K562 (cell line): ENCODE measurements around the gene CACNA2D3. TPM values are rescaled to one million over a fixed set of nuclear protein-coding genes. Genes with fewer than 3 reads are reported as not detected.

ENCODE experiments used
- ATAC-seq: fragments of 200-7000 bp; cut with Tn5 transposase; 3 replicates; pipeline ENCODE4 v1.9.1; 2020; ENCODE audit warnings: moderate library complexity
- BruUV-seq: library from RNA; stranded (reverse); fragments of 400-500 nt; replicated peaks from 2 replicates; lab custom pipeline; 2021; lab: Mats Ljungman, UMichigan
- CTCF ChIA-PET: fragments of 300-600 bp; formaldehyde crosslinking; extraction: SDS; loops from one replicate; lab custom pipeline; 2021; ENCODE audit warnings: low intra/inter-chr PET ratio; lab: Yijun Ruan, JAX
- POLR2A ChIA-PET: fragments of 300-600, 350-650 bp; sonication (Branson Sonifier 250); formaldehyde crosslinking; extraction: SDS; loops from one replicate; lab custom pipeline; 2021; ENCODE audit warnings: antibody characterized with exemption, inconsistent platforms; lab: Yijun Ruan, JAX
- DNase-seq, 4 experiments: peaks; one replicate each; pipeline versions ENCODE4 v3.0.0 to v3.0.0-alpha.2; 2011 to 2018; ENCODE audit warnings: low spot score in 3 of 4, mixed read lengths in 3 of 4; ENCODE audit errors: extremely low read depth in 1 of 4
- FAIRE-seq: peaks from 2 replicates; lab custom pipeline; 2011; peaks lifted over from hg19 to GRCh38; lab: Jason Lieb, UNC
- H2AFZ ChIP-seq: 2 replicates; pipeline ENCODE4 v1.6.0; 2011; ENCODE audit warnings: low read depth, low read length, control low read depth, inconsistent platforms
- H3K27ac ChIP-seq: fragments of 200-600 bp; 3 replicates; pipeline ENCODE4 v1.8.0; 2011; ENCODE audit warnings: low read depth, mild to moderate bottlenecking, control low read depth, inconsistent platforms, low read length, moderate library complexity, mixed read lengths; ENCODE audit errors: extremely low read depth
- H3K27me3 ChIP-seq, 2 experiments: fragments of 300-600 bp in 1 of 2; 2 replicates in 1 of 2; 3 replicates in 1 of 2; pipeline versions ENCODE4 v1.6.0 to v1.8.0; 2011; ENCODE audit warnings: inconsistent platforms in 2 of 2, low read length in 2 of 2, mild to moderate bottlenecking in 1 of 2, mixed read lengths in 1 of 2, moderate library complexity in 1 of 2; ENCODE audit not compliant: control insufficient read depth in 2 of 2, insufficient read depth in 2 of 2
- H3K36me3 ChIP-seq: fragments of 300-600 bp; 3 replicates; pipeline ENCODE4 v1.8.0; 2011; ENCODE audit warnings: mild to moderate bottlenecking, low read length, inconsistent platforms; ENCODE audit not compliant: control insufficient read depth, insufficient read depth
- H3K4me1 ChIP-seq, 2 experiments: fragments of 200-600 bp in 1 of 2; replicated peaks in 1 of 2; 2 replicates in 1 of 2; 3 replicates in 1 of 2; pipeline versions ENCODE4 v1.5.1 to v1.8.0; 2011; ENCODE audit warnings: inconsistent platforms in 2 of 2, low read length in 2 of 2, mild to moderate bottlenecking in 1 of 2, mixed read lengths in 1 of 2, moderate library complexity in 1 of 2; ENCODE audit not compliant: control insufficient read depth in 2 of 2, insufficient read depth in 2 of 2
- H3K4me2 ChIP-seq: 2 replicates; pipeline ENCODE4 v1.6.1; 2011; ENCODE audit warnings: low read length, control low read depth, inconsistent platforms, mixed read lengths; ENCODE audit not compliant: insufficient read depth
- H3K4me3 ChIP-seq: fragments of 200-600 bp; sonication (generic), shearing (Covaris generic); 2 replicates; pipeline ENCODE4 v1.5.1; 2016; ENCODE audit warnings: control low read depth, inconsistent platforms
- H3K79me2 ChIP-seq: fragments of 200-600 bp; 3 replicates; pipeline ENCODE4 v1.8.0; 2011; ENCODE audit warnings: low read length, inconsistent platforms; ENCODE audit not compliant: control insufficient read depth, insufficient read depth
- H3K9ac ChIP-seq, 2 experiments: 2 replicates each; pipeline versions ENCODE4 v1.6.0 to v1.6.1; 2011; ENCODE audit warnings: low read depth in 2 of 2, low read length in 2 of 2, control low read depth in 1 of 2, inconsistent platforms in 1 of 2, mild to moderate bottlenecking in 1 of 2, mixed read lengths in 1 of 2; ENCODE audit not compliant: insufficient read depth in 1 of 2
- H3K9me1 ChIP-seq: one replicate; pipeline ENCODE4 v1.6.0; 2011; ENCODE audit warnings: inconsistent platforms, mild to moderate bottlenecking, low read length, moderate library complexity; ENCODE audit not compliant: control insufficient read depth, insufficient read depth
- H3K9me3 ChIP-seq: replicated peaks from 2 replicates; pipeline ENCODE4 v1.5.1; 2011; ENCODE audit warnings: low read depth, low read length, inconsistent platforms; ENCODE audit not compliant: control insufficient read depth, insufficient read depth
- H4K20me1 ChIP-seq: replicated peaks from 2 replicates; pipeline ENCODE4 v1.6.1; 2011; ENCODE audit warnings: low read length, inconsistent platforms, mixed read lengths; ENCODE audit not compliant: control insufficient read depth, insufficient read depth
- BRD4 ChIP-seq: fragments of 200-600 bp; sonication (generic); IDR thresholded peaks from 2 replicates; pipeline ENCODE4 v1.6.1; 2017; ENCODE audit warnings: inconsistent platforms
- CXXC5 ChIP-seq: fragments of 250-450 bp; sonication (Bioruptor Pico); IDR thresholded peaks from 2 replicates; pipeline ENCODE4 v1.8.0; 2022; ENCODE audit warnings: inconsistent platforms, mild to moderate bottlenecking, moderate library complexity
- EWSR1 ChIP-seq: fragments of 450-650 bp; IDR thresholded peaks from 2 replicates; pipeline ENCODE4 v1.6.1; 2018; ENCODE audit warnings: borderline replicate concordance, mild to moderate bottlenecking, low read depth, moderate library complexity; ENCODE audit not compliant: partially characterized antibody
- FOXK1 ChIP-seq: sonication (generic); formaldehyde crosslinking; IDR thresholded peaks from 2 replicates; pipeline ENCODE4 v1.8.0; 2022; ENCODE audit warnings: missing genetic modification reagents, mild to moderate bottlenecking, borderline replicate concordance
- FOXM1 ChIP-seq, 2 experiments: fragments of 450-650 bp in 1 of 2; sonication (generic) in 1 of 2; formaldehyde crosslinking in 1 of 2; IDR thresholded peaks; 2 replicates each; pipeline versions ENCODE4 v1.6.1 to v1.9.0; 2017 to 2022; ENCODE audit warnings: low read depth in 2 of 2, mild to moderate bottlenecking in 2 of 2, missing genetic modification reagents in 1 of 2, moderate library complexity in 1 of 2
- MCM7 ChIP-seq, 2 experiments: fragments of 450-650 bp; IDR thresholded peaks; 2 replicates each; pipeline ENCODE4 v1.6.1; 2016 to 2018
- MED1 ChIP-seq: sonication (generic); formaldehyde crosslinking; IDR thresholded peaks from 2 replicates; pipeline ENCODE4 v1.8.1; 2023; ENCODE audit warnings: missing genetic modification reagents, borderline replicate concordance
- NFE2L1 ChIP-seq: fragments of 450-650 bp; IDR thresholded peaks from 2 replicates; pipeline ENCODE4 v1.6.1; 2016; ENCODE audit warnings: missing genetic modification characterization, low read depth, mild to moderate bottlenecking, missing compliant biosample characterization, moderate library complexity, borderline replicate concordance
- PCBP2 ChIP-seq: fragments of 200-400 bp; formaldehyde crosslinking; IDR thresholded peaks from 2 replicates; pipeline ENCODE4 v1.6.1; 2018; ENCODE audit warnings: low read length, low read depth, mild to moderate bottlenecking, moderate library complexity; ENCODE audit not compliant: poor library complexity, severe bottlenecking
- PPARD ChIP-seq: fragments of 250-450 bp; sonication (Bioruptor Pico); IDR thresholded peaks from 2 replicates; pipeline ENCODE4 v1.8.0; 2022; ENCODE audit warnings: inconsistent platforms, mild to moderate bottlenecking, moderate library complexity
- RBM39 ChIP-seq: fragments of 200-400 bp; formaldehyde crosslinking; optimal IDR thresholded peaks from 2 replicates; pipeline ENCODE3; 2018; ENCODE audit warnings: low read depth, low read length
- RFX7 ChIP-seq: fragments of 250-450 bp; sonication (Bioruptor Pico); IDR thresholded peaks from 2 replicates; pipeline ENCODE4 v1.5.1; 2021; ENCODE audit warnings: mild to moderate bottlenecking
- RHOXF2B ChIP-seq: fragments of 250-450 bp; sonication (Bioruptor Pico); conservative IDR thresholded peaks from 2 replicates; pipeline ENCODE4 v1.5.1; 2021
- SIN3B ChIP-seq: fragments of 450-650 bp; IDR thresholded peaks from 2 replicates; pipeline ENCODE4 v1.6.1; 2017; ENCODE audit warnings: low read depth, mild to moderate bottlenecking, moderate library complexity
- SMAD1 ChIP-seq: fragments of 150-350 bp; IDR thresholded peaks from 2 replicates; pipeline ENCODE4 v1.6.1; 2014; ENCODE audit warnings: low read length, low read depth; ENCODE audit not compliant: partially characterized antibody
- ZFP36 ChIP-seq: fragments of 150-350 bp; IDR thresholded peaks from 2 replicates; pipeline ENCODE4 v1.6.1; 2018; ENCODE audit warnings: low read length, low read depth; ENCODE audit not compliant: partially characterized antibody
- ZNF165 ChIP-seq: fragments of 250-450 bp; sonication (Bioruptor Pico); IDR thresholded peaks from 2 replicates; pipeline ENCODE4 v1.4.0; 2020; ENCODE audit warnings: borderline replicate concordance
- ZNF507 ChIP-seq: conservative IDR thresholded peaks from 2 replicates; pipeline ENCODE4 v1.6.1; 2017; ENCODE audit warnings: missing genetic modification characterization, missing compliant biosample characterization
- ZNF717 ChIP-seq: fragments of 250-450 bp; sonication (Bioruptor Pico); IDR thresholded peaks from 2 replicates; pipeline ENCODE4 v1.5.0; 2021
- WGBS: fragments of 100-300 bp; shearing (Covaris generic); methylation state at CpG from one replicate; pipeline ENCODE4 v1.1.6; 2016; ENCODE audit warnings: low coverage, mixed read lengths; ENCODE audit not compliant: insufficient coverage; ENCODE audit errors: missing lambda C conversion rate; 5-methylcytosine and 5-hydroxymethylcytosine counted together
- in situ Hi-C: fragments of 300-500 bp; cut with MboI; formaldehyde crosslinking; loops from 4 replicates; pipeline ENCODE4 v1.15.0; 2018; ENCODE audit warnings: inconsistent platforms, mixed read lengths
- intact Hi-C: fragments of 100-400 bp; cut with micrococcal nuclease; formaldehyde crosslinking; loops from 2 replicates; pipeline ENCODE4 v1.14.2; 2022
- polyA plus RNA-seq, 8 experiments: library from polyadenylated mRNA; depleted of rRNA in 4 of 8; stranded (reverse) in 5 of 8; unstranded in 3 of 8; fragments of >200 nt; fragmentation: Nextera tagmentation in 2 of 8; fragmentation: Illumina TruSeq in 1 of 8; extraction: Ambion mirVana in 2 of 8; extraction: Trizol in 1 of 8; gene quantifications; 2 replicates each; pipeline versions ENCODE4 v1.2.1 to v1.2.3, GENCODE V29; 2011 to 2014; ENCODE audit warnings: inconsistent platforms in 1 of 8, missing spikeins in 1 of 8
- total RNA-seq, 7 experiments: library from RNA; depleted of rRNA in 6 of 7; stranded (reverse); fragments of >200 nt in 6 of 7; fragmentation: Illumina TruSeq in 2 of 7; extraction: Trizol in 2 of 7; gene quantifications; 2 replicates each; pipeline versions ENCODE4 v1.2.1 to v1.2.3, GENCODE V29; 2011 to 2021; ENCODE audit warnings: low replicate concordance in 1 of 7

The CACNA2D3 gene
- total and polyA plus RNA-seq, 9 of the 15 experiments (the other 6 are each of a cell fraction or from before 2014, with no cell fraction given), result 0.01 TPM; not detected in 8

DNA sequence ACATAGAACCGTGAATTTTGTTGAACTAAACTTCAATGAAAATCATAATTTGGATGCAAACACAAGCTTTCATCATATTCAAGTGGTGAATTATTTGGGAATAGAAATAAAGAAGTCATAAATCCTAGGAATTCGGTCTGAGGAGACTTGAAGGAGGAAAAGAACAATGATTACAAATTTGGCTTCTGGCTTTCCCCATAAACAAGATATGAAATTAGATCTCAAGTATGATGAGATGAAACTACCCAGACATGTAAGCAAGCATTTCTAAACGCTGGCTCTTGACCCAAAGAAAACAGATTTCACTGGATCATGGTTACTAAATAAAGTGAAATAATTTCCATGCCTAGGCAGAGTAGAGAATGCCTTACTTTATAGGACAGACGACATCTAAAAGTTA lies 952.4 kb downstream of the CACNA2D3 start:
- no peak for FAIRE-seq
- no peaks in the 10 kb centered on the region for H3K4me1 ChIP-seq

DNA sequence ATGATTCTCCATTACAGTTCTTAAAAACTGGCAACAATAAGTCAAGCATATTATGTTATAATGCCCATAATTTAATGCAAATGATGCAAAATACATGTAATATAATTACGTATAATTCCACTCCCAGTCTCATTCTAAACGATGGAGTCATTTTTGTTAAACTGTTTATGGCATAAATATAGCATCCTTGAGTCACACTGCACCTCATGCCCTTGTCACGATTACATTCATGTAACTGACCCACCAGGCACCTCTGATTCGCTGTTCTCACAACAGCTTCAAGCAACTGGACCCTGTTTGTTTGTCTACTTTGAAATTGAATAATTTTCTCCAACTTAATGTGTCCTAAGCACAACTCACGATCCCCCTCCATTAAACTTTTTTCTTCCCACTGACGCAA lies 953.5 kb downstream of the CACNA2D3 start:
- no peak overlapping the region for H3K4me3 ChIP-seq
- POLR2A ChIA-PET, result interaction anchor here (0.8 kb wide), 1 partner anchor 54 kb away, joined by 4 read pairs; no protein-coding TSS in a partner anchor
- intact Hi-C loops, result no loop called here
- H3K4me1 ChIP-seq, result no peaks in the 10 kb centered on the region
- no peaks in the 10 kb centered on the region for H3K9me3 ChIP-seq
- ATAC-seq (no peak), DNase-seq (no peak), FAIRE-seq (no peak)
- no TSS peak for BruUV-seq
- no peaks in the 10 kb centered on the region for H3K79me2 ChIP-seq
- CTCF ChIA-PET, result no interaction called here
- H2AFZ ChIP-seq, result no peak overlapping the region
- peaks cover 0 to 4% of the 10 kb centered on the region in 2 experiments; a peak in 1 of 5 replicates for H3K27me3 ChIP-seq
- no peak overlapping the region for H3K27ac ChIP-seq
- TF ChIP-seq CXXC5 (CRISPR knock-in tag) (no peak), FOXK1 (CRISPR knock-in tag) (no peak), EWSR1 (no peak), SIN3B (no peak), ZNF507 (no peak), MED1 (CRISPR knock-in tag) (no peak), RHOXF2B (CRISPR knock-in tag) (no peak), FOXM1 (IDR thresholded peaks at IDR 0.05; ENCODE audit: low read depth) (no peak), FOXM1 (CRISPR knock-in tag; IDR thresholded peaks at IDR 0.05; ENCODE audit: low read depth) (no peak), RBM39 (no peak), MCM7 (IDR thresholded peaks at IDR 0.05) (no peak), BRD4 (no peak), ZFP36 (no peak), PCBP2 (no peak), RFX7 (no peak), NFE2L1 (tag) (no peak), PPARD (CRISPR knock-in tag) (no peak)
- H3K4me2 ChIP-seq, result no peak overlapping the region
- no peak overlapping the region for H3K9ac ChIP-seq
- no peaks in the 10 kb centered on the region for H3K36me3 ChIP-seq
- H4K20me1 ChIP-seq, result no peaks in the 10 kb centered on the region
- in situ Hi-C loops, result no loop called here
- WGBS, result 0% methylated on average over 4 of the region's 6 CpGs
- no peaks in the 10 kb centered on the region for H3K9me1 ChIP-seq

More for the DNA sequence above, 952.4 kb downstream of the CACNA2D3 start:
- TF ChIP-seq SMAD1 (no peak), ZNF717 (CRISPR knock-in tag) (no peak), ZNF165 (CRISPR knock-in tag) (no peak)
- intact Hi-C loops, result no loop called here
- Histone ChIP-seq H3K27me3 (peaks cover 0 to 4% of the 10 kb centered on the region in 2 experiments; a peak in 1 of 5 replicates), H3K79me2 (no peaks in the 10 kb centered on the region), H3K9me1 (no peaks in the 10 kb centered on the region), H3K27ac (no peak overlapping the region), H3K9ac (no peak overlapping the region), H2AFZ (no peak overlapping the region), H3K4me3 (no peak overlapping the region), H3K4me2 (no peak overlapping the region), H4K20me1 (no peaks in the 10 kb centered on the region), H3K36me3 (no peaks in the 10 kb centered on the region), H3K9me3 (no peaks in the 10 kb centered on the region)
- DNase-seq (no peak), ATAC-seq (no peak)
- BruUV-seq, result no TSS peak
- in situ Hi-C loops, result no loop called here
- ChIA-PET POLR2A (no interaction called here), CTCF (no interaction called here)
- WGBS, result 0% methylated on average over 4 of the region's 4 CpGs
